OCI-LY1 (cell line): ENCODE results near the gene SNU13.
"Not testable (repeated sequence)": the region's sequence is repeated elsewhere in the genome, so short reads cannot be mapped to it uniquely, and the experiment has no call there.

ENCODE experiments used
- H2AFZ ChIP-seq: fragments of 200-600 bp; sonication (generic), shearing (Covaris generic); 2 replicates; pipeline ENCODE4 v1.6.0; 2014; ENCODE audit warnings: antibody characterized with exemption, mild to moderate bottlenecking, low read length
- H3F3A ChIP-seq: fragments of 200-600 bp; sonication (generic), shearing (Covaris generic); 2 replicates; pipeline ENCODE4 v1.6.0; 2014; ENCODE audit warnings: mild to moderate bottlenecking, antibody characterized with exemption, low read length, moderate library complexity; ENCODE audit not compliant: insufficient read depth
- H3K27ac ChIP-seq: fragments of 200-600 bp; sonication (generic); 2 replicates; pipeline ENCODE4 v1.5.1; 2014; ENCODE audit warnings: low read length, mixed run types, mild to moderate bottlenecking, low read depth; ENCODE audit not compliant: poor library complexity, severe bottlenecking
- H3K27me3 ChIP-seq: fragments of 200-600 bp; sonication (generic); 2 replicates; pipeline ENCODE4 v1.6.0; 2014; ENCODE audit warnings: antibody characterized with exemption, mild to moderate bottlenecking, low read length, moderate library complexity; ENCODE audit not compliant: insufficient read depth
- H3K36me3 ChIP-seq: fragments of 200-600 bp; sonication (generic); 2 replicates; pipeline ENCODE4 v1.6.1; 2014; ENCODE audit warnings: mild to moderate bottlenecking, antibody characterized with exemption, low read length, moderate library complexity, mixed read lengths; ENCODE audit not compliant: insufficient read depth
- H3K4me1 ChIP-seq: fragments of 200-600 bp; sonication (generic); 2 replicates; pipeline ENCODE4 v1.5.1; 2014; ENCODE audit warnings: mild to moderate bottlenecking, low read length, moderate library complexity; ENCODE audit not compliant: insufficient read depth, severe bottlenecking
- H3K4me2 ChIP-seq: fragments of 200-600 bp; sonication (generic), shearing (Covaris generic); 2 replicates; pipeline ENCODE4 v1.6.1; 2014; ENCODE audit warnings: low read length
- H3K4me3 ChIP-seq: fragments of 200-600 bp; sonication (generic); 2 replicates; pipeline ENCODE4 v1.5.1; 2014; ENCODE audit warnings: low read length, low read depth, mild to moderate bottlenecking, mixed read lengths; ENCODE audit not compliant: poor library complexity, severe bottlenecking
- H3K79me2 ChIP-seq: fragments of 200-600 bp; shearing (Covaris generic); 2 replicates; pipeline ENCODE4 v1.6.1; 2016; ENCODE audit warnings: mixed run types, low read length, mixed read lengths; ENCODE audit not compliant: insufficient read depth
- H3K9ac ChIP-seq: fragments of 200-600 bp; sonication (generic), shearing (Covaris generic); 2 replicates; pipeline ENCODE4 v1.6.1; 2014; ENCODE audit warnings: mild to moderate bottlenecking, low read length, mixed read lengths
- H3K9me2 ChIP-seq: fragments of 200-600 bp; sonication (generic), shearing (Covaris generic); 2 replicates; pipeline ENCODE4 v1.6.1; 2014; ENCODE audit warnings: low read depth, mild to moderate bottlenecking, low read length, mixed read lengths
- H3K9me3 ChIP-seq: fragments of 200-600 bp; shearing (Covaris generic); 2 replicates; pipeline ENCODE4 v1.6.1; 2014; ENCODE audit warnings: low read length, mixed read lengths
- H4K20me1 ChIP-seq: fragments of 200-600 bp; sonication (generic), shearing (Covaris generic); 2 replicates; pipeline ENCODE4 v1.6.0; 2016; ENCODE audit warnings: mild to moderate bottlenecking, low read length; ENCODE audit not compliant: insufficient read depth
- CTCF ChIP-seq: fragments of 200-600 bp; sonication (generic), shearing (Covaris generic); IDR thresholded peaks from 2 replicates; pipeline ENCODE4 v1.5.1; 2017; ENCODE audit warnings: mild to moderate bottlenecking, antibody characterized with exemption, low read length, moderate library complexity, mixed read lengths
- EZH2 ChIP-seq: fragments of 200-600 bp; sonication (generic), shearing (Covaris generic); IDR thresholded peaks from 2 replicates; pipeline ENCODE4 v1.8.0; 2017; ENCODE audit warnings: borderline replicate concordance, mixed run types, mild to moderate bottlenecking, antibody characterized with exemption, low read length, moderate library complexity, mixed read lengths

SNU13 gene

GRCh38 chr22:41668971-41669911 is 19.4 kb downstream of the SNU13 start:
- no peaks in the 10 kb centered on the region for H3K27me3 ChIP-seq
- TF ChIP-seq CTCF, result no peak
- TF ChIP-seq EZH2, result no peak
- no peaks in the 10 kb centered on the region for H4K20me1 ChIP-seq
- no peaks in the 10 kb centered on the region for H3K9me3 ChIP-seq
- no peaks in the 10 kb centered on the region for H3K79me2 ChIP-seq
- no peak overlapping the region for H3K4me3 ChIP-seq
- no peak overlapping the region for H2AFZ ChIP-seq
- H3K36me3 ChIP-seq, result peaks cover 38% of the 10 kb centered on the region
- no peaks in the 10 kb centered on the region for H3K9me2 ChIP-seq
- H3K4me1 ChIP-seq, result peaks cover 17% of the 10 kb centered on the region
- peaks cover 3% of the 10 kb centered on the region; the same call in 1 of the 2 replicates for H3F3A ChIP-seq
- no peak overlapping the region for H3K27ac ChIP-seq
- no peak overlapping the region for H3K9ac ChIP-seq
- no peak overlapping the region for H3K4me2 ChIP-seq

GRCh38 chr22:41664951-41665350 is 23.7 kb downstream of the SNU13 start:
- TF ChIP-seq CTCF (no peak), EZH2 (no peak)
- H4K20me1 ChIP-seq, result no peaks in the 10 kb centered on the region
- no peak overlapping the region for H3K4me3 ChIP-seq
- peaks cover 3% of the 10 kb centered on the region; the same call in 1 of the 2 replicates for H3F3A ChIP-seq
- peaks cover 17% of the 10 kb centered on the region for H3K4me1 ChIP-seq
- H2AFZ ChIP-seq, result no peak overlapping the region
- H3K9me2 ChIP-seq, result no peaks in the 10 kb centered on the region
- H3K4me2 ChIP-seq, result no peak overlapping the region
- H3K36me3 ChIP-seq, result peaks cover 56% of the 10 kb centered on the region
- no peaks in the 10 kb centered on the region for H3K9me3 ChIP-seq
- no peak overlapping the region for H3K27ac ChIP-seq
- H3K79me2 ChIP-seq, result no peaks in the 10 kb centered on the region
- no peaks in the 10 kb centered on the region for H3K27me3 ChIP-seq
- H3K9ac ChIP-seq, result no peak overlapping the region

GRCh38 chr22:41664490-41664889 is 24.2 kb downstream of the SNU13 start:
- Histone ChIP-seq H3K36me3 (peaks cover 61% of the 10 kb centered on the region), H2AFZ (no peak overlapping the region), H3F3A (peaks cover 3% of the 10 kb centered on the region; the same call in 1 of the 2 replicates)

GRCh38 chr22:41663594-41663993 is 25.1 kb downstream of the SNU13 start:
- not testable (repeated sequence) for H4K20me1 ChIP-seq, H3K9me2 ChIP-seq, H3K9me3 ChIP-seq, H3K4me2 ChIP-seq, H3K4me3 ChIP-seq, H3K9ac ChIP-seq, H2AFZ ChIP-seq, H3K27ac ChIP-seq, H3K79me2 ChIP-seq, H3F3A ChIP-seq, H3K27me3 ChIP-seq
- Histone ChIP-seq H3K4me1 (peaks cover 17% of the 10 kb centered on the region), H3K36me3 (peaks cover 70% of the 10 kb centered on the region)

More at GRCh38 chr22:41664490-41664889, 24.2 kb downstream of the SNU13 start:
- Histone ChIP-seq H3K9ac (no peak overlapping the region), H3K9me3 (no peaks in the 10 kb centered on the region), H3K27ac (no peak overlapping the region), H3K79me2 (no peaks in the 10 kb centered on the region), H3K4me2 (no peak overlapping the region), H4K20me1 (no peaks in the 10 kb centered on the region), H3K4me3 (no peak overlapping the region), H3K27me3 (no peaks in the 10 kb centered on the region), H3K4me1 (peaks cover 17% of the 10 kb centered on the region), H3K9me2 (no peaks in the 10 kb centered on the region)
- TF ChIP-seq EZH2, result no peak
- TF ChIP-seq CTCF, result no peak
